ENCODE measurements around the gene PNMA8A.
"Not testable (repeated sequence)": the region's sequence is repeated elsewhere in the genome, so short reads cannot be mapped to it uniquely, and the experiment has no call there.

The PNMA8A gene

GRCh38 chr19:46461537-46461936 lies 9.8 kb downstream of the PNMA8A start:
- DNase-seq: no peak

- no peak for DNase-seq
These were observed 10.4 kb downstream of the PNMA8A start for GRCh38 chr19:46460981-46461380.

GRCh38 chr19:46460055-46460454 lies 11.3 kb downstream of the PNMA8A start:
- no peak for DNase-seq

- no peak for DNase-seq
These were observed 14.4 kb downstream of the PNMA8A start for GRCh38 chr19:46456930-46457329.

DNA sequence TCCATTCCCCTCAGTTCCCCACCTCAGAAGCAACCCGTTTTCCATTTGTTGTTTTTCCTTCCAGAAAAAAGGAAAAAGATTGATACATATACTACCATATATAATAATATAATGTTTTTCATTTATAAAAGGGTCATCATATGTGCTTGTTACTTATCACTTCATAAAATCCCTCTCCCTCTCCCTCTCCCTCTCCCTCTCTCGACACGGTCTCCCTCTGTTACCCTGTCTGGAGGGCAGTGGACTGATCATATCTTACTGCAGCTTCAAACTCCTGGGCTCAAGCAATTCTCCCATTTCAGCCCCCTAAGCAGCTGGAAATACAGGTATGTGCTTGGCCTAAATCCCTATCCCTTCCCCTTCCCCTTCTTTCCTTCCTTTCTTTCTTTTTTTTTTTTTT lies 17.1 kb downstream of the PNMA8A start:
- DNase-seq: no peak

- no peak for DNase-seq
These were observed 17.7 kb downstream of the PNMA8A start for GRCh38 chr19:46453661-46454060.

GRCh38 chr19:46452186-46452585 lies 19.2 kb downstream of the PNMA8A start:
- no peak for DNase-seq

DNA sequence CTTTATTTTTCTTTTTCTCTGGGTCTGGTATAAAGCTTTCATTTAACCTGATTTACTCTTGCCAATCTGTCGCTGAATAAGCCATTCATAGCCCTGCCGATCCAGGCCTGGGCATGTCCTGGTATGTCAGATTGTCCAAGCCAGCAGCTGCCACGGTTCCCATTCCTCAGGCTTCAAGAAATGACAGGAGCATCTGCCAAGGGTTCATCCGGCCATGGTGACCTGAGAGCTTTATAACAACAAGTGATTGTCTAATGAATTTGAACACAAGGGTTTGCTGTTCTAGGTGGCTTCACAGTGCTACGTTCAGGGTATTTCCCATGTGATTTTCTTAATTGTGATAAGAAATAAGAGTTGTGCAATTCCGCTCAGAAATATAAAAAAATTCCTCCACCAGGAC lies 20.0 kb downstream of the PNMA8A start:
- no peak for DNase-seq

DNA sequence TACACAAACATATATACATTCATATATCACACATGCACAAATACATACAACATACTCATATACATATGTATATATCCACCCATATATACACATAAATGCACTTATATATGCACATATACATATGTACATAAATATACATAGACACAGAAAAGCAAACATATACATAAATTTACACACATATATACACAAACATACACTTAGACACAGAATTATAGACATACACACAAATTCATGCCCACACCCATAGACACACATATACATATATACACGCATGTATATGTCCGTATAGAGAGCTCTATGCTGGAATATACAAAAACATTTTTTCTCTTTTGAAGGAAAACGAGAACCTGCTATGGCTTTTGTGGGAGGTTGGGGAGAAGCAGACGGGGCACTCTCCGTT lies 20.6 kb downstream of the PNMA8A start:
- DNase-seq: no peak

DNA sequence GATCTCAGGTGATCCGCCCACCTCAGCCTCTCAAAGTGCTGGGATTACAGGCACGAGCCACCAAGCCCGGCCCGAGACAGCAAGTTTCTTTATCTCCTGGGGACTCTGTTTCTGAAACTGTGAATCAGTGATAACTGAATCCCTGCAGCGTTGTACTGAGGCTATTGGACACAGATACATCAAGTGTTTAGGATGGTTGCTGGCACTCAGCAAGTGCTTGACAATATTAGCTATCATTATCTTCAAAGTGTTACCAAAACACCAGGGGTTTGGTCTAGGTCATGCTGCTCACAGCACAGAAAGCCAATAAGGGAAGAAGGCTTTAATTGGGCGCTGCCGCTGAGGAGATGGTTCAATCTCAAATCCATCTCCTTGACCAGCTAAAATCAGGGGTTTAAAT lies 22.1 kb downstream of the PNMA8A start:
- no peak for DNase-seq

- no peak for DNase-seq
These were observed 22.8 kb downstream of the PNMA8A start for GRCh38 chr19:46448601-46449000.

DNA sequence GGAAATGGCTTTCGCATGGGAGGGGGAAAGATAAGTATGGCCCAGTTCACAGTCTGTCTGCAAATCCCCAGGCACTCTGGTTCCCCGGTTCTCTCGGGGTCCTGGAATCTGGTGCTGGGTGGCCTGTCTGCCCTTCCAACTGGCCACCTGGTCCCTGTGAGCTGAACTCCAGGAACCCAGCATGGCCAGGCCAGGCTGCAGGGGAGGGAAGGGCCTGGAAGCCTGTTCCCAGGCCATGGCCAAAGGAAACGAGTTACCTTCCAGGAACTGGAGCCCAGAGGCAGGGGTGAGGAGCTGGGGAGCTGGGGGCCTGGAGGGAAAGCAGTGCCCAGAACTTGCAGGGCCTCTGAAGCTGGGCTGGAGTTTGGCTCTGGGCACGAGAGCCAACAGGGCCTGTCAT lies 23.5 kb downstream of the PNMA8A start:
- no peak for DNase-seq

DNA sequence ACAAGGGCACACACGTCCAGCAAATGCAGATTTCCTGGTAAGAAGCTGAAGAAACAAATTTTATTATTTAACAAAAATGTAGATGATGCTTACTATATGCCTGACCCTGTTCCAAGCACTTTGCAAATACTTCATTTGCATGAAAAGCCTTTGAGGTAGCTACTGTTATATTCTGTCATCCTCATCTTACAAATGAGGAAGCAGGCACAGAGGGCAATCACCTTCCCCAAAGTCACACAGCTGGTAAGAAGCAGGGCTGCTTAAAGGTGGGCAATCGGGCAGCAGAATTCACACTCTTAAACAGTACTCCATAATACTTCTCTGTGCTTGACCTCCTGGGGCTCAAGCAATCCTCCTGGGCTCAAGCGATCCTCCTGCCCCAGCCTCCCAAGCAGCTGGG lies 24.4 kb downstream of the PNMA8A start:
- DNase-seq: no peak

DNA sequence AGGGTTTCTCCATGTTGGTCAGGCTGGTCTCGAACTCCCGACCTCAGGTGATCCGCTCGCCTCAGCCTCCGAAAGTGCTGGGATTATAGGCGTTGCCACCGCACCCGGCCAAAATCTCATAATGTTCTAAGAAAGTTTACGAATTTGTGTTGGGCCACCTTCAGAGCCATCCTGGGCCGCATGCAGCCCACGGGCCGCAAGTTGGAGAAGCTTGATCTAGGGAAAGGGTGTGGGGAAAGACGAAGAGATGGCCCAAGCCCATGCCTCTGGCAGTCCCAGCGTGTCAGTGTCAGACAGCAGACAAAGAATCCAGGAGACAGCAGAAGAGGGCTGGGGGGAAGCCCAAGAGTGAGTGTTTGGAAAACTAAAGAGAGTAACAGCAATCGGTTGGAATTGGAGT lies 25.3 kb downstream of the PNMA8A start:
- DNase-seq: no peak

DNA sequence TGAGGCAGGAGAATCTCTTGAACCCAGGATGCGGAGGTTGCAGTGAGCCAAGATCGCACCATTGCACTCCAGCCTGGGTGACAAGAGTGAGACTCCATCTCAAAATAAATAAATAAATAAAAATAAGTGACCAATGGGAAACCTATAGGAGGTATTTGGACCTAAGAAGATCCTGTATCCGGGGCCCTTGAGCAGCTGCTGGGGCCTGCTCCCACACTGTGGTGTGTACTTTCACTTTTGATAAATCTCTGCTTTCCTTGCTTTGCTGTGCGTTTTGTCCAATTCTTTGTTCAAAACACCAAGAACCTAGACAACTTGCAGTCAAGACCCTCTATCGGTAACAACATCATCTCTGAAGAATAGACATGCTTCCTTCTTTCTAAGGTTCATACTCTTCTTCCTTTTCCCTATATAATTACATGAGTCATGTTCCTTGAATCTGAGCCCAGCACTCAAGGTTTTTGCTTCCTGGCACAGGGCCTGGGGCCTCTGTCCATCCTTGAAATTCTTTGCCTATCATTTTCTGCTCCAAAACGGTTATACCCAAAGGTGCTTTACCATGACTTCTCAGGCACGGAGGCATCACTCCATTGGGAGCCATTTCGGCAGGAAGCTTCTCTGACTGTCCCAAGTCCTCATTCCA lies 28.4 kb downstream of the PNMA8A start:
- DNase-seq: no peak

DNA sequence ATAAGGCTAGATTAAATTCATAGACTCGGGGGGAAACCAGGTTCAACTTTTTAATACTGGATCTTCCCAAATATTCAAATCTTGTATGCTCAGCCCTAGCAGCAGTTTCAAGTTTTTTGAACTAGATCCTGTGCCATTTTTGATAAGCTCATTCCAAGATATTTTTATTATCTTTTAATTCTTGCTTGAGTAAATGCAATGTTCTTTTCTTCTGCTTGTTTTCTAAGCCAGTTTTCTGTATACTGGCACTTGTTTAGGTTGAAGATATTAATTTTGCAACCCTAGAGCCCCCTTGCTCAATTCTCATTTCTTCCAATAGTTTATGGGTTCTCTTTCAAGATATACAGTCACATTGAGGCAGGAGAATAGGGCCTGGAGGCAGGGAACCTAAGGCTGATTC lies 29.5 kb downstream of the PNMA8A start:
- no peak for DNase-seq

DNA sequence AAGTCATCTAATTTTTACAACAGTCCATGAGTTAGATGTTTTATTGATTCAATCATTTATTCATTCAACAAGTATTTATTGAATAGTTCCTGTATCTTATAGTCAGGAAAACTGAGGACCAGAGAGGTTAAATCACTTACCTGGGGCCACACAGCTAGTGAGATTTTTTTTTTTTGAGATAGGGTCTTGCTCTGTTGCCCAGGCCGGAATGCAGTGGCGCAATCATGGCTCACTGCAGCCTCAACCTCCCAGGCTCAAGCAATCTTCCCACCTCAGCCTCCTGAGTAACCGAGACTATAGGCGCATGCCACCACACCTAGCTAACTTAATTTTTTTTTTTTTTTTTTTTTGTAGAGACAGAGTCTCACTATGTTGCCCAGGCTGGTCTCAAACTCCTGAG lies 35.7 kb downstream of the PNMA8A start:
- DNase-seq: not testable (repeated sequence)

GRCh38 chr19:46435009-46435408 lies 36.4 kb downstream of the PNMA8A start:
- DNase-seq: no peak

DNA sequence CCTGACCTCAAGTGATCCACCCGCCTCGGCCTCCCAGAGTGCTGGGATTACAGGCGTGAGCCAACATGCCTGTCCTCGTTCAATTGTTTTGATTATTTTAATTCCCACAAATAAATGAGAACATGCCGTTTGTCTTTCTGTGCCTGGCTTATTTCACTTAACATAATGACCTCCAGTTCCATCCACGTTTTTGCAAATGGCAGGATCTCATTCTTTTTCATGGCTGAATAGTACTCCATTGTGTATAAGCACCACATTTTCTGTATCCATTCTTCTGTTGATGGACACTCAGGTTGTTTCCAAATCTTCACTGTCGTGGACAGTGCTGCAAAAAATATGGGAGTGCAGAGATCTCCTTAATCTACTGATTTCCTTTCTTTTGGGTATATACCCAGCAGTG lies 37.9 kb downstream of the PNMA8A start:
- DNase-seq: not testable (repeated sequence)

DNA sequence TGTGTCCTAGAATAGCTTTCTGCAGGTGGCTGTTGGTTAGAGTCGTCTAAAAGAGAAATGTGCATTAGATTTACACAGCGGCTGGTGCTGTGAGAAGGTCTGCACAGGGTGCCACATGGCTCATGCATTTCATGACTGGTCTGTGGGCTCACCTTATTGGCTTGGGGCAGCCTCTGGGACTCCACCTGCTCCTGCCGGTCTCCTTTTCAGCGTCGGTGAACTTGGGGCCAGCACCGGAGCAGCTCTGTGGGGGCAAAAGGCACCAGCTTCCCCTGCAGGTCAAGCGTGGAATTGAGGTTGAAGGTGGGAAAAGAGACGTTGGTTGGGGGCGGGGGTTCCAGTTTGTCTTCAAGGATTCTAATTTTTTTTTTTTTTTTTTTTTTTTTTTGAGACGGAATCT lies 39.5 kb downstream of the PNMA8A start:
- DNase-seq: no peak

DNA sequence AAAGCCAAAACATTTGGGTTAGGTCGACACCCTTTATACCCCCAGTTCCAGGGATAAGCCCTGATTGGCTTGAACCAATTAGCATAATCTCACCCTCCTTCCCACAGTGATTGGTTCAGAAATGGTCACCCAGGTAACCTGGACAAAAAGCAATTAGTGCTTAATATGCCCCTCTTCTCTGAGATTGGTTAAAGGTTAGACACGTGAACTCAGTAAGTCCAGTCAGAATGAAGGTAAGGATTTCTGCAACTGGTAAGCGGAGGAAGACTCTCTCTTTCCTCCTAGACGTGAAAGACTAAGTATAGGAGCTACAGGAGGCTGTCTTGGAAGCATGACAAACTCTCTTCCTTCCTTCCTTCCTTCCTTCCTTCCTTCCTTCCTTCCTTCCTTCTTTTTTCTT lies 41.4 kb downstream of the PNMA8A start:
- DNase-seq: no peak

DNA sequence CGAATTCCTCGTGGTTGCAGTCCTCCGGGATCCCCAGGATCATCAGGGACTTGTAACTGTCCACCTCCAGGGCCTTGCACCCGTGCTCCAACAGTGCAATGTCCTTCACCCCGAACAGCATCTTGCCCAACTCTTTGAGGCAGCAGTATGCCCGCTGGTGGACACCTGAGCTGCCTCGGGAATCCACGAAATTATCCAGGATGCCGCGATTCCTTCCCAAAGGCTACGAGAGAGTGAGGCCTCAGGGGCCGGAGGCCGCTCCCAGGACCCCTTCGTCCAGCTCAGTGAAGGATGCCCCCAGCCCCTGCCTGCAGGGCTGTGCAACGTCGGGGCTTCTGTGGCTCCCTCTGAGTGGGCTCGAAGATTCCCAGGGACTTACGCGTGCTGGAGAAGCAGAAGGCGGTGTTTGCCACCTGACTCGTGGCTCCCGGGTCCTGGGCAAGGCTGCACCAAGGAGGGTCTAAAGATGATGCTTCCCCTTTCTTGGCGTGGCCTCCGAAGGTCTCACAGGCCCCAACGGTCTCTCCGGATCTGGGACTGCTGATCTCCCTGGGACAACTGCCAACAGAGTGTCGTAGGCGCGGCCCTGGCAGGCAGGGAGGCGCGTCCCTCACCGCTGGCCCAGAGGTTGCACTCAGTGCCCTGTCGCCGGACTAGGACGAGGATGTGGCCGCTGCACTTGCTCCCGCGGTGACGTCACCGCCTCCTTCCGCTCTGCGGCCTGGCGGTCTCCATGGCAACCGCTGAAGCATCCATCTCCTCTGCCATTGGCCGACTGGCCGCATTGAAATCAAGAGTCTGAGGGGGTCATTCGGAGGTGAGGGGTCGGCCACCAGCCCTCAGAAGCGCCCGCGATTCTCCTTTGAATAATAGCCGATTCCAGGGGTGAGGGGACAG lies 42.9 kb downstream of the PNMA8A start, which contains the start of gene PNMA8C:
Gene PNMA8C (minus strand): TSS at position 698 of the 897 bp plus-strand sequence. CDS start 577 bp downstream, at position 121.
- peak; percentile 67 for DNase-seq

DNA sequence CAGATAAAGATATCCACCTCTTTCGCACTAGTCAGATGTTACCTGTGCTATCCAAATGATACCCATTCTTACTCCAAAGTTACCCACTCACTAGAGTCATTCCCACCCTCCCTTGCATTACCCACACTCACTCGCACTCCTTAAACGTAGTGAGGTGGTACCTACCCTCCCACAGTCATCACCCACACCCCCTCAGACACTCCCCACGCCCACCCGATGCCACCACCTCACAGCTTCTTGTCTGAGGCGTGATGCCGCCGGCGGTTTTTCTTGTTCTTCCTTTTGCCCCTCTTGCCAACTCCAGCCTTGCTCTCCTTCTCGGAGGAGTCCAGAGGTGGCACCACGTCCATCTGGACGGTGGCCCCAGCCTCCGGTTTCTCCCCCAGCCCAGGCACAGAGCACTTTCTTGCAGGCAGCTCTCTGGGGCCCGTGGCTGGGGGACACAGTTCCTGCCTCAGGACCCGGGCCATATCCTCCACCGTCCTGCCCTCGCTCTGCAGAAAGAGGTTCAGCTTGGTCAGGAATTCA lies 43.8 kb downstream of the PNMA8A start:
- no peak for DNase-seq

DNA sequence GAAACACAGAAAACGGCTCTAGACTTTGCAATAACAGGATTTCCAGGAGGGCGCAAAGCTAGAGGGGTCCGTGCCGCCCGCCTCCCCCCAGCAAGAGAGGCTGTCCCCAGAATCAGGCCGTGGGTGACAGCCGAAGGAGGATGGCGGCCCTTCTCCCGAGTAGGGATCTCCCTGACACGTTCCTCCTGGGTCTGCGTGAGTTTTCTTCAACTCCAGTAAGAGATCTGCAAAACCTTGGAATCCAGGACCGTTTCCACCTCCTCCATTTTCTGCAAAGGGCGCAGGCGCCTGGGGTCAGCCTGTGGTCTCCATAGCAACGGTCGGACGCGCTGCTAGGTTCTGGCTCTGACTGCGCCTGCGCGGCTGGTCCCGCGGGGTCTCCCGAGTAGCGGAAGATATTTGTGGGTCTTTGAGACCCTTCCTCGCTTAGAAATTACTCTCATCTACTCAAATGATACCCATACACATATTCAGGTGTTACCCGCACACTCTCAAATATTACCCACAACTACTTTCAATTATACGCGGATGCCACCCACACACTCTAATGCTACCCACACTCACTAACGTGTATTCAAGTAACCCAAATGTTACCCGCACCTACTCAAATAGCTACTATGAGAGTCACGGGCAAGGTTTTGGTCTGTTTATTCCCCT lies 44.7 kb downstream of the PNMA8A start:
- peak; percentile 37 for DNase-seq
